Measurements from ENCODE around the gene C6orf136. TPM values are rescaled to one million over a fixed set of nuclear protein-coding genes. Genes with fewer than 3 reads are reported as not detected.

Gene C6orf136
- total and polyA plus RNA-seq, 12 donors: 39.8 to 134 (median 53.3) TPM

DNA sequence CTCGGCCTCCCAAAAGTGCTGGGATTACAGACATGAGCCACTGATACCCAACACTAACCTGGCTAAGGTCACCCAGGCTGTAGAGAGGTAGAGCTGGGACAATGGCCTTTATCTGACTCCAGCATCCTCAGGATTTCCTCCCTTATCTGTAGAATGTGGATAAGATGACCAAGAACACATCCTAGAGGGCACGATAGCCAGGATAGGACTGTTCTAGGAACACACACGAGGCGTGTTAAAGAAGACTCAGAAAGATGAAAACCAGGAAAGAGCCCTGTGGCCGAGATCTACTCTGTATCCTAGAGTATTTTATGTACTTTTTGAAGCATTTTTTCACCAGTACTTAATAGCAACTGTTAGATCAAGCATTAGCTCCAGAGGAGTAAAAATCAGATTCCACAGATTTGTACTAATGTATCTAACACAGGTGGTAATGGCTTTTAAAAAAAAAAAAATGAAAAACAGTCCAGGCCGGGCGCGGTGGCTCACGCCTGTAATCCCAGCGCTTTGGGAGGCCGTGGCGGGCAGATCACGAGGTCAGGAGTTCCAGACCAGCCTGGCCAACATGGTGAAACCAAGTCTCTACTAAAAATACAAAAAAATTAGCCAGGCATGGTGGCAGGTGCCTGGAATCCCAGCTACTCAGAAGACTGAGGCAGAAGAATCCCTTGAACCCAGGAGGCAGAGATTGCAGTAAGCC lies 47.2 kb upstream of the C6orf136 start:
- Histone ChIP-seq H3K36me3 (peaks cover 18 to 65% (median 41%) of the 10 kb centered on the region in 9 donors), H3K4me3 (no peak overlapping the region), H3K4me1 (peaks cover 0 to 15% (median 0%) of the 10 kb centered on the region in 9 donors), H3K27ac (peak overlapping the region in 1 of 10 donors; percentile 21), H3K27me3 (no peaks in the 10 kb centered on the region), H3K9me3 (no peaks in the 10 kb centered on the region)
- ATAC-seq (no peak), DNase-seq (no peak)
- TF ChIP-seq, protein P1, sequence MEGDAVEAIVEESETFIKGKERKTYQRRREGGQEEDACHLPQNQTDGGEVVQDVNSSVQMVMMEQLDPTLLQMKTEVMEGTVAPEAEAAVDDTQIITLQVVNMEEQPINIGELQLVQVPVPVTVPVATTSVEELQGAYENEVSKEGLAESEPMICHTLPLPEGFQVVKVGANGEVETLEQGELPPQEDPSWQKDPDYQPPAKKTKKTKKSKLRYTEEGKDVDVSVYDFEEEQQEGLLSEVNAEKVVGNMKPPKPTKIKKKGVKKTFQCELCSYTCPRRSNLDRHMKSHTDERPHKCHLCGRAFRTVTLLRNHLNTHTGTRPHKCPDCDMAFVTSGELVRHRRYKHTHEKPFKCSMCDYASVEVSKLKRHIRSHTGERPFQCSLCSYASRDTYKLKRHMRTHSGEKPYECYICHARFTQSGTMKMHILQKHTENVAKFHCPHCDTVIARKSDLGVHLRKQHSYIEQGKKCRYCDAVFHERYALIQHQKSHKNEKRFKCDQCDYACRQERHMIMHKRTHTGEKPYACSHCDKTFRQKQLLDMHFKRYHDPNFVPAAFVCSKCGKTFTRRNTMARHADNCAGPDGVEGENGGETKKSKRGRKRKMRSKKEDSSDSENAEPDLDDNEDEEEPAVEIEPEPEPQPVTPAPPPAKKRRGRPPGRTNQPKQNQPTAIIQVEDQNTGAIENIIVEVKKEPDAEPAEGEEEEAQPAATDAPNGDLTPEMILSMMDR (IDR thresholded peaks at IDR 0.05): no peak
- intact Hi-C loops (cut with DNase I): loop anchor here in 8 of 10 donors (5.0 to 10.0 kb wide), 5 partner anchors 52 to 117 kb away; partner anchors contain the start of gene HLA-E (in 2 of the 8)
- 63 to 81% methylated on average over 13 of the region's 13 CpGs for WGBS, 2 donors

DNA sequence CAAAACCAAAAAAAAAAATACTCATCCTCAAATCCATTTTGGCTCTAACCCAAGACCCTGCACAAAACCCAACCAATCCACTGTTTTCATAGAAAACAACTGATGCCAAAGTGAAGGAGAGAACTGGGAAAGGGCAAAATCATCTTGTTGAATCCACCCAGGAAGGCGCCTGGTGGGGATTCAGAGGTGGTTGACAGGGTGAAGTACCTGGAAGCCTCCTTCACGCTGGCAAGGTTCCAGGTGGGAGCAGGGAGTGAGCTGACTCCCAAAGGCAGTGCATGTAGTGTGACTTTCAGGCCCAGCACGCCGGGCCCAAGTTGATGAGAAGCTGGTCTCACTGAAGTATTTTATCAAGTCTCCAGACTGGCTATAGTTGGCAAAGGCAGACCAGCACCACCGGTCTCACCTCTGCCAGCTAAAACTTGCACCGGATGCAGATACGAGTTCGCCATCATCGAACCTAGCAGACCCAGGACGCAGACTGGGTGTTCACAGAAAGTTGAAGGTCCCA lies 46.4 kb upstream of the C6orf136 start:
- peaks cover 0 to 15% (median 0%) of the 10 kb centered on the region in 9 donors for H3K4me1 ChIP-seq
- no peak overlapping the region for H3K27ac ChIP-seq
- peak in 2 of 8 donors; percentile 10 to 11 for ATAC-seq
- WGBS, 2 donors: 42 to 59% methylated on average over 10 of the region's 10 CpGs
- TF ChIP-seq, protein P1 (IDR thresholded peaks at IDR 0.05): no peak
- intact Hi-C loops (cut with DNase I): loop anchor here in 3 of 10 donors (5.0 to 10.0 kb wide), 3 partner anchors 56 to 116 kb away; partner anchors contain the start of gene HLA-E (in 1 of the 3)
- no peaks in the 10 kb centered on the region for H3K9me3 ChIP-seq
- no peaks in the 10 kb centered on the region for H3K27me3 ChIP-seq
- peaks cover 23 to 68% (median 49%) of the 10 kb centered on the region in 9 donors for H3K36me3 ChIP-seq
- H3K4me3 ChIP-seq: no peak overlapping the region
- peak; percentile 33 to 43 for DNase-seq

DNA sequence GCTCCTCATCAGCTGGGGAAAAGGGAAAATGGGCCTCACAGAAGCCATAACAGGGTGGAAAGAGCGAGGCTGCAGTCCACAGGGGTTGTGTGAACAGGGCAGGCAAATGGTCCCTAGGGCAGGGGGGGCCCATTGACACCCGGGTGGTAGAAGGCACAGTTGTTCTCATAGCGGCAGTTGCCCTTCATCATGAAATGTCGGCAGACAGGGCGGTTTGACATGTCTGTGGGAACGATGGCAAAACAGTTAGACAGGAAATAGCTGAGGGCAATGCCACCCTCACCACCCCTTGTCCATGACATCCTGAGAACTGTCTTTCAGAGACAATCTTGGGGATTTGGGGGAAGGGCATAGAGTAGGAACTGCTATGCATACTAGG lies 45.5 kb upstream of the C6orf136 start:
- intact Hi-C loops (cut with DNase I): loop anchor here in 3 of 10 donors (5.0 to 10.0 kb wide), 3 partner anchors 57 to 117 kb away; partner anchors contain the start of gene HLA-E (in 1 of the 3)
- WGBS, 2 donors: 72 to 79% methylated on average over 6 of the region's 6 CpGs
- TF ChIP-seq, protein P1 (IDR thresholded peaks at IDR 0.05): no peak

GRCh38 chr6:30601815-30602641 lies 44.9 kb upstream of the C6orf136 start:
- WGBS, 2 donors: 94 to 95% methylated on average over 39 of the region's 39 CpGs
- DNase-seq (no peak), ATAC-seq (peak in 6 of 8 donors; percentile 8 to 25 (median 14))
- TF ChIP-seq, protein P1 (IDR thresholded peaks at IDR 0.05): no peak
- Histone ChIP-seq H3K36me3 (peaks cover 23 to 76% (median 64%) of the 10 kb centered on the region in 9 donors), H3K4me3 (no peak overlapping the region), H3K9me3 (no peaks in the 10 kb centered on the region), H3K27ac (no peak overlapping the region), H3K4me1 (peaks cover 0 to 15% (median 0%) of the 10 kb centered on the region in 9 donors), H3K27me3 (no peaks in the 10 kb centered on the region)
- intact Hi-C loops (cut with DNase I): loop anchor here in 3 of 10 donors (5.0 to 10.0 kb wide), 3 partner anchors 57 to 117 kb away; partner anchors contain the start of gene HLA-E (in 1 of the 3)

More for the DNA sequence above, 45.5 kb upstream of the C6orf136 start:
- Histone ChIP-seq H3K27me3 (no peaks in the 10 kb centered on the region), H3K4me1 (peaks cover 0 to 15% (median 0%) of the 10 kb centered on the region in 9 donors), H3K27ac (no peak overlapping the region), H3K9me3 (no peaks in the 10 kb centered on the region), H3K36me3 (peaks cover 23 to 75% (median 58%) of the 10 kb centered on the region in 9 donors), H3K4me3 (no peak overlapping the region)
- DNase-seq: no peak
- peak in 1 of 8 donors; percentile 2 for ATAC-seq

Measured in heart right ventricle (tissue), 16 donors.